HG02943 (cell line): ENCODE results near the gene FBRSL1.

Experiments
- ATAC-seq: cut with Tn5 transposase; IDR thresholded peaks from one replicate; pipeline ENCODE4 v1.9.1; 2021; ENCODE audit warnings: mild to moderate bottlenecking, low read depth, moderate library complexity; ENCODE audit not compliant: unreplicated experiment

FBRSL1 gene

DNA sequence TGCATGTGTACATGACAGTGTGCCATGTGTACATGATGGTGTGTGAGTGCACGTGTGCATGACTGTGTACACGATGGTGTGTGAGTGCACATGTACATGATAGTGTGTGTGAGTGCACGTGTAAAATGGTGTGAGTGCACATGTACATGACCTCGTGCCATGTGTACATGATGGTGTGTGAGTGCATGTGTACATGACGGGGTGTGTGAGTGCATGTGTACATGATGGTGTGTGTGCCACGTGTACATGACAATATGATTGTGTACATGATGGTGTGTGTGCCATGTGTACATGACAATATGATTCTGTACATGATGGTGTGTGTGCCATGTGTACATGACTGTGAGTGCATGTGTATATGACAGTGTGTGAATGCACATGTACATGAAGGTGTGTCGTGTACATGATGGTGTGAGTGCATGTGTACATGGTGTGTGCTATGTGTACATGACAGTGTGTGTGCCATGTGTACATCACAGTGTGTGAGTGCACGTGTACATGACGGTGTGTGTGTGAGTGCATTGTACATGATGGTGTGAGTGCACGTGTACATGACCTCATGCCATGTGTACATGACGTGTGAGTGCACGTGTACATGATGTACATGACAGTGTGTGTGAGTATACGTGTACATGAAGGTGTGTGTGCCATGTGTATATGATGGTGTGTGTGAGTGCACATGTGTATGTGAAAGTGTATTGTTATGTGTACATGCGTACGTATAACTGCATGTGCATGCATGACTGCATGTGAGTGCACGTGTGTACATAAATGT lies 46.3 kb downstream of the FBRSL1 start:
- ATAC-seq, result no peak

DNA sequence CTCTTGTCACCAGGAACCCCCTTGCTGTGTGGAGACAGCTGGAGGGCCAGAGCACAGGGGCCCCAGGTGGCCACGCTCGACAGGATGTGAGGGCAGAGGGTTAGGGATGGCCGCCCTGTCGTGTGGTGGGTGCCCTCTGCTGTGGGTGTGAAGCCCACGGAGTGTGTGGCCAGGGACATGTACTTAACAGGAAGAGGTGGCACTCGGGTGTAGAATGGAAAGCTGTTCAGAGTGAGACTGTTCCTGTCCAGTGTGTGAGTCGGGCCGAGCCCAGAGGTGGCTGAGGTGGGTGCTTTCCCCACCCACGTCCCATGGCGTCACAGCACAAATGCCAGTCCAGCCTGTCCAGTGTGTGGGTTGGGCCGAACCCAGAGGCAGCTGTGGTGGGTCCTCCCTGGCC lies 47.1 kb downstream of the FBRSL1 start:
- ATAC-seq, result no peak

DNA sequence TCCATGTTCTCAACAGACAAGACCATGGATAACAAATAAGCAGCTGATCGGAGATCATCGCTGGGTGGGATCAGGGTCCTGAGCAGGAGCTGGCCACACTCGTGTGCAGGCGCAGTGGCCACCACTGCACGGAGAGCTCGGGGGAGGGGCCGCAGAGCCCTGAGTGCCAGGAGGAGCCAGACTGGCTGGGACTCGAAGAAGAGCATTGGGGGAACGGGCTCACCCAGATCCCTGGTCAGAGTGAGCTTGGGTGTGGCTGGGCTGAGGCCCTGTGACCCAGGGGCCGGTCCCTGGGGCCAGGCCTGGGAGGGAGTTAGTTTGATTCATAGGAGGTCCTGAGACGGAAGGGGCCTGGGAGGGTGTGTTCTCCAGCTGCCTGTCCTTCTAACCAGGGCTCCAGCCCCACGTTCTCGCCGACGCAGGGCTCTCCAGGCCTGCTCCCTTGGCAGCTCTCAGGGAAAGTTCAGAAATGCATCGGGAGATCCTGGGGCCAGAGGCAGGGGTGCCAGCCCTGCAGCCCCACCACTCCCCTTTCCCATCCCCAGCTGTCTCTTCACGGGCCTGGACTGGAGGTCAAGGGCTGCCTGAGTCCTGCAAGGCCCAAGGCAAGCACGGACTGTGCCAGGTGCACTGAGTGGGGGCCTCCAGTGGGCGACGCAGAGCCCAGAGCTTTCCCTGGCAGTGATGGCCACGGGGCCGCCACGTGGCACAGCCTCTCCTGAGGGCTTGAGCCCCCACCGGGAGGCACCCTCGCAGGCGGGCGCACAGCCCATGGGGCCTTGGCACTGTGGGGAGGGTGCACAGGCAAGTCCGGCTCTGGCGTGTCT lies 48.1 kb downstream of the FBRSL1 start:
- no peak for ATAC-seq

DNA sequence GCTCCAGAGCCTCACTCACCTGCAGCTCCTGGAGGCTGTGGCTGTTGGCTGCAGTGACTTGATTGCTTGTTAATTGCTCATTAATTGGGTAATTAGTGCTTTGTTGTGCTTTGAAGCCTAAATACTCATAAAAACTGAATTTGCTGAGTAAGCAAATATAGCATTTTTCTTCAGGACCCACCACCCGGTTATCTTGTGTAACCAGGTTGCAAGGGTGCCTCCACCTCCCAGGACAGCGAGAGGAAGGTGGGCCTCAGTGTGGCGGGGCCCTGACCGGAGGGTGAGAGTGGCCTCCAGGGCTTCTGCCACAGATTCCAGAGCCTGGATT lies 48.7 kb downstream of the FBRSL1 start:
- no peak for ATAC-seq

DNA sequence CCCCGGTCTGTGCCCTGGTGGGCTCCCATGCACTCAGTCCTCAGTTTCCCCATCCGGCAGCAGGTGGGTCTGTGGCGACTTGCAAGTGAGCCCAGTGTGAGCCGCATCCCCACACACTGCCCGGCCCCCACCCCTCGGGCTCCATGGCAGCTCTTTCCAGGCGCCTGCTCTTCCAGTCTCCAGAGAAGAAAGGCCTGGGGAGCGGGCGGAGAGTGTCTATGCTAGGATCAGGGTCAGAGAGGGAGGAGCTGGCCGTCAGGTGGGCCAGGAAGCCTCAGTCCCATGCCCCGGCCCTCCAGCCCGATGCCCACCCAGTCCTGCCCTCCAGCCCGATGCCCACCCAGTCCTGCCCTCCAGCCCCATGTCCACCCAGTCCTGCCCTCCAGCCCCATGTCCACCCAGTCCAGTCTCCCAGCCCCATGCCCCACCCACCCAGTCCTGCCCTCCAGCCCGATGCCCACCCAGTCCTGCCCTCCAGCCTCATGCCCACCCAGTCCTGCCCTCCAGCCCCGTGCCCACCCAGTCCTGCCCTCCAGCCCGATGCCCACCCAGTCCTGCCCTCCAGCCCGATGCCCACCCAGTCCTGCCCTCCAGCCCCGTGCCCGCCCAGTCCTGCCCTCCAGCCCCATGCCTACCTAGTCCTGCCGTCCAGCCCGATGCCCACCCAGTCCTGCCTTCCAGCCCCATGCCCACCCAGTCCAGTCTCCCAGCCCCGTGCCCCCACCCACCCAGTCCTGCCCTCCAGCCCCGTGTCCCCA lies 49.2 kb downstream of the FBRSL1 start:
- no peak for ATAC-seq

DNA sequence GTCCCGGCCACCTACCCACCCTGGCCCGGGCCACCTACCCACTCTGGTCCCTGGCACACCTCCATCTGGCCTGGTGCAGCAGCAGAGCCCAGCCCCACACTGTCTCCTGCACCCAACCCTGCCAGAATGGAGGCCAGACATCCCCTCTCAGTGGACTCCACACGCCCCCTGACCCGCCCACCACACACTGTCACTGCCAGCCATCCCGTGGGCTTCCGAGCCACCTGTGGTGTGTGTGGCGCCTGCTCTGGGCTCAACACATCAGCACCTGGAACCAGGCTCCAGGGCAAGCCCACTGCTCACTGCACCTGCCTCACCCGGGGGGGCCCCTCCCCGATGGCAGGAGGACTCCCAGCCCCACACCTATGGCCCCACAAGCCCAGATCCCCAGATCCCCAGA lies 50.5 kb downstream of the FBRSL1 start:
- no peak for ATAC-seq

DNA sequence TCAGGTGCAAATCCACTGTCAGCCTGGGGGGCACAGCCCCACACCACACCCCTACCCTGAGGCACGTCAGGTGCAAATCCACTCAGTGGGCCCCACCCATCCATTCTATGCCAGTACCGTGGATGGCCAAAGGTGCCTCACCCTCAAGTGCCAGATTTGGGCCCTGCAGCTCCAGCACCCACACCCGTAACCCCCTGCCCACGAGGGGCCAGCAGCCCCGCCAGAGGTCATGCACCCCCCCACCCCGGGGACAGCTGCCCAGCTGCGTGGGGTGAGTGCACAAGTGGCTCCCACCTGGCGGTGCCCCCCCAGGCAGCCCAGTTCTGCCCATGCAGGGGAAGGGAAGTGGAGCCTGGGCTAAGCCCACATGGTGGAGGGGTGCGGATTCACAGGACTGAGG lies 51.2 kb downstream of the FBRSL1 start:
- ATAC-seq, result no peak

DNA sequence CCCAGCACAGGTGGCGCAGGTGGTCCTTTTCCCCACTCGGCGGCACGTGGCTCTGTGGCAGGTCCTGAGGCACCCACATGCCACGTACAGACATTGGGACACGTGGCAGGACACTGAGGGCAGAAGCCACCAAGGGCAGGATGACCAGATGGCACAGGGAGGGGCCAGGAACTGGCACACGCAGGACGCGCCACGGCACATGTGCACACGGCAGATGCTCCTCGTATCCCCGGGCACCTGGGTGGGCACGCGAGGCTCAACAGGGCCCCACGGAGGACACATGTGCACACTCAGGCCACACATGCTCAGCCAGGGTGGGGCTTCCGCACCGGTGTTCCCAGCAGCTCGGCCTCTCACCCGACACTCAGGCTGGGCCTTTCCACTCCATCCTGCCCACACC lies 52.0 kb downstream of the FBRSL1 start:
- no peak for ATAC-seq

DNA sequence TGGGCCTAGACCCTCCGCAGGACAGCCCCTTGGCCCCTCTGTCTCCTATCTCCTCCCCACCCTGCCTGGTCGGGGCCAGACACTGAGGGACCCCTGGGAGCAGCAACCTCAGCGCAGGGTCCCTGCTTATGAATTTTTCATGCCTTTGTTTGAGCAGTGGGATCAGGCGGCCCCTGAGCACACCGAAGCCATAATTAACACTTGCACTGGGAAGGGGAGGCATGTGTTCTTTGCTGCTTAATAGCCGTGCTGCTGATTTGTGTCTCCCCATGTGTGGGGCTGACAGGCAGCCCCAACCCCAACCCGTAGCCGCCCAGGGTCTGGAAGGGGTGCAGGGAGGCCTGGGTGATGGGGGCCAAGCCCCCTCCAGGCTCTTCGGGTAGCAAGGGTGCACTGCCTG lies 52.7 kb downstream of the FBRSL1 start:
- ATAC-seq, result no peak

DNA sequence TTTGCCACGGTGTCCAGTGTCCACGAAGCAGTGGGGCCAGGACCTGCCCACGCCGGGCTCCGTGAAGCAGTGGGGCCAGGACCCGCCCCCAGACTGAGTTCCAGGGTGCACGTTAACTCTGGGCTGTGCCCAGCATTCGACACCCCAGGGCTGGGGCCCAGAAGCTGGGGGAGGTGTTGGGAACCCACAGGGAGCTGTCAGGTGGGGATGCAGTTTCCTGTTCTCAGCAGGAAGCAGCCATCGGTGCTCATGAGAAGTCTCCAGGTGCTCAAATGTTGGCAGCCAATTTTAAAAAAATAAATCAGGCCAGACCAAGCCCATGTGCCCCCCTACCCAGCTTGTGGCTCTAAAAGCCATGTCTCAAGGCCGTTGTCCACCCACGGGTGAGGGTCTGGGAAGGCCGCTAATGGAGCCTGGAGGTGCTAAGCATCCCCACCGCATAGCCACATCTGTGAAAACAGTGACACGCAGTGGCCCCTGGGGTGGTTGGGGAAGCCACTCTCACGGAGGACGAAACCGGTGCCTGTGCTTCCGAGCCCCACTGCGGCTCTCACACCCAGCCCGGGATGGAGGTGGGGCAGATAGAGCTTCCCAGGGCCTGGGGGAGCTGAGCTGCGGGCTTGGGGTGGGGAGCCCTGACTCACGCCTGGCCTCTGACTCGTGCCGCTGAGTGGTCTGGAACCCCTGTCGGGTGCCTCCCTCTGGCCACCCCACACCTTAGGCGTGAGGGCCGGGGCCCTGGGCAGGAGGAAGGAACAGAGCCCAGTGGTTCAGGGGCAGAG lies 53.5 kb downstream of the FBRSL1 start:
- no peak for ATAC-seq

DNA sequence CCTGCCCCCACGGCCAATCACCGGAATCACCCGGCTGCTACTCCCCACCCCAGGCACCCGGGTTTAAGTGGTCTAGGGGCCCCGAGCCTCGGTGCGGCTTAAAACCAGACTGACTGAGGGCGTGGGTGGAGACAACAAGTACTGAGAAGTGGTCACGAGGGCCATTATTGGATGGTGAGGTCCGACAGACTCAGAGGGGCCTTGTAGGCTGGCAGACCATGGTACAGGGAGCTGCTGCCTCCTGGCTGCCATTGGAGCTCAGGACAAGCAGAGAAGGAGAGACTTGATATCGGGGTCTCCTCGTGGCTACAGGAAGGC lies 54.1 kb downstream of the FBRSL1 start:
- ATAC-seq, result no peak

DNA sequence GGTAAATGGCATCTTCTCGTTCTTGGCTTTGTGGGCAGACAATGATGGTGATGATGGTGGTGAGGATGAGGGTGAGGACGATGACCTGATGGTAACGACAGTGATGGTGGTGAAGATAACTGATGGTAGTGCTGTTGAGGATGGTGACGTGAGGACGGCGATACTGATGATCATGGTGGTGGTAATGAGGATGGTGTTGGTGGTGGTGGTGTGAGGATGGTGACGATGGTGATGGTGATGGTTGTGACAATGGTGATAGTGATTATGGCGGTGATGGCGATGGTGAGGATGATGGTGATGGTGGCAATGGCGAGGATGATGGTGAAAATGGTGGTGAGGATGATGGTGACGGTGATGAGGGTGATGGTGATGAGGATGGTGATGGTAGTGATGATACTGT lies 54.5 kb downstream of the FBRSL1 start:
- no peak for ATAC-seq

DNA sequence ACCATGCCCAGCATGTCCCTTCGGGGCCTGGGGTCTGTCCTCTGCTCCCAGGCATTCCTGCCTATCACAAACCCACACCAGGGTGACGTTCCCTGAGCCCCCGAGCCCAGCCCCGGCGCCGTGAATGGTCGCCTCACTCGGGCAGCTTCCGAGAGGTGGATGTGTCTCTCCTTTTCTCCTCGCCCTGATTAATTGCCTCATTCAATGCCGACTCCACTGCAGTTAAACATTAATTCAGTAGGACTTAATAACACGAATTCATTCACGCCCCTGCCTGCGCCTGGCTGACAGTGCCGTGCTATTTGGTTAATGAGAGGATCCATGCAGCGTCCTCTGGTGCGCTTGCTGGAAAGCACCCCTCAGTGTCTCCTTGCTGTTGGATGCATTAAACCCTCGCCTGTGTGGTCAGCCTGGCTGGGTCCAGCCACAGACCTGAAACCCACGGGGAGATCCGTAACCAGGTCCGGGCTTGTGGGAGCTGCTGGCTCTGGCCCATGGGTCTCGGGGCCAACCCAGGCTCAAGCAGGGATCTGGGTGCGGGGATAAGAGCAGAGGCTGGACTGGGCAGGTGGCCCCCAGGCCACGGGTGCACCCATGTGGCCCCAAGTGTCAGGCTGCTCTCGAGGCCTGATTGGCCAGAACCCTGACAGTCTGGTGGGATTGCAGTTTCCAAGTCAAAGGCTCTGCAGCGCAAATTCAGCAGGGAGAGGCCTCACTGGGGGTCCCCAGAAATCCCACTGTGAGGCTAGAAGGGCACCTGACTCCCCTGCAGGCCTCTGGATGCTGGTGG lies 55.4 kb downstream of the FBRSL1 start:
- no peak for ATAC-seq

DNA sequence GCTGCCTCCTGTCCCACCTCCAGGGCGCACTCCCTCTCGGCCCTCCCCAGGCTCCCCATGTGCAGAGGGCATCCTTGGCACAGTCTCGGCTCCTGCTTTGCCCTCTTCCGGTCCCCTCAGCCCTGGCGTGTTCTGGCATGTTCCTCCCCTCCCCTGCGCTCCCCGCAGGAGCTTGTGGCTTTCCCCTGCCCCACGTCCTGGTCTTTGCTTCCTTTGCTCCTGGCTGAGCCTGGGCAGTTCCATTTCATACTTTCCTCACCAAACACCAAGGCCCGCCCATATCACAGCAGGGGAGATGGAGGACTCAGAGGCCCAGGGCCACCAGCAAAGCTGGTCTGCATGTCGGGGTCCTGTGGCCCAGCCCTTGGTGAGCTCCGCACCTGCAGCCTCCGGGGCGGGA lies 56.0 kb downstream of the FBRSL1 start:
- no peak for ATAC-seq

DNA sequence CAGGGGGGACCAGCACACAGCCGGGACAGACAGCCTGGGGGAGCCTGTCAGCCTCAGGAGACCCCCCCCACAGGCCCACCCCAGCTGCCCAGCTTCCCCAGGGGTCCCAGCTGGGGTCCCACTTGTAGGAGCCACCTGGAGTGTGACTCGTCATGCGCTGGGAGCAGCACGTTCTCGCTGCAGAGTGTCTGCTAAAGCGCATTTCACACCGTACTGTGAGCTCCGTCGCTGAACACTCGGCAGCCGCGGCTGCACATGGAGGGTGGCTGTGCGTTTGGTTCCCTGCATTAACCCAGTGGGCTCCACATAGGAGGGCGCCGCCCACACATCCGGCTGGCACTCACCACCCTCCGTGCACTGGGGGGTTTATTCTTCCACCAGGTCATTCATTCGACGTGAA lies 56.7 kb downstream of the FBRSL1 start:
- ATAC-seq, result no peak

DNA sequence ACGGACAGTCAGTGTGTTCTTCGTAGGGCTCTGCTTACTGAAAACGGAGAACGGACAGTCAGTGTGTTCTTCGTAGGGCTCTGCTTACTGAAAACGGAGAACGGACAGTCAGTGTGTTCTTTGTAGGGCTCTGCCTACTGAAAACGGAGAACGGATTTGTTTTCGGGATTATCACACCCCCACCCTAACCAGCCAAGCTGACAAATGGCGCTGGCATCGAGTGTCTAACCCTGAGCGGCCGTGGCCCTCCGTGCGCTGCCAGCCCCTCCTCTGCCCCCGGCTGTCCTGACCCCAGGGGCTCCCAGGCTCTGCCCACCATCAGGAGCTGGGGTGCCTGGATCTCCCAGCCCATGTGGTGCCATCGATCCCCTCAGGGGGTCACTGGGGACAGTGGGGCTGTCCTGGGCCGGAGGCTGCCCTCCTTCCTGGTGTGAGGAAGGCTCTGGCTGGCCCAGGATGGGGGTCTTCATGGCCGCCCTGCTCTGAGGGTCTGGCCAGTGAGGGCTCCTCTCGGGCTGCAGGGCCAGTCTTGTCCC lies 57.3 kb downstream of the FBRSL1 start:
- ATAC-seq, result no peak

DNA sequence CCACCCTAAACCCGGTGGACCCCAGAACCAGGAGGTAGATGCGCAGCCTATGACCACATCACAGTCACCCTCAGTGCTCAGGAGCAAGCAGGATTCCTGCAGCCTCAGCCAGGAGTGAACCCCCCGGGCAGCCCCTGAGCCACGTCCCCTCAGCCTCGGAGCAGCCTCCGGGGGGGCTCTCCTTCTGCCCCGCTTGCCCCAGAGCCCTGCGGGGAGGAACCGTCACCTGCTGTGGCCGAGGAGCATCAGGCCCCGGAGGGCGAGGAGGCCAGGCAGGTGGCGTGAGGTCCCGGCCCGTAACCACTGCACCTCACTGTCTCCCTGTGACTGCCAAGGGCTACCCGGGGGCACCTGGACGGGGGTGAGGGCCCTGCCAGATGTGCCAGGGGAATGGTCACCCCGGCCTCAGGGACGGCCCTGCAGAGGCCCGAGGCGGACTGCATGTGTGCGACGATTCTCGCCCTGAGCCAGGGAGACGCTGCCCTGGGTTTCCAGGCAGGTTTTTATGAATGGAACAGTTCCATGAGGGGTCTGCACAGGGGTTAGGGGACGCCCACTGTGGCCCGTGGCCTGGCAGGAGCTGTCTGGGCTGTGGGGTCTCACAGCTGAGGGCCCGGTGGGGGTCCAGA lies 58.6 kb downstream of the FBRSL1 start:
- ATAC-seq, result no peak

DNA sequence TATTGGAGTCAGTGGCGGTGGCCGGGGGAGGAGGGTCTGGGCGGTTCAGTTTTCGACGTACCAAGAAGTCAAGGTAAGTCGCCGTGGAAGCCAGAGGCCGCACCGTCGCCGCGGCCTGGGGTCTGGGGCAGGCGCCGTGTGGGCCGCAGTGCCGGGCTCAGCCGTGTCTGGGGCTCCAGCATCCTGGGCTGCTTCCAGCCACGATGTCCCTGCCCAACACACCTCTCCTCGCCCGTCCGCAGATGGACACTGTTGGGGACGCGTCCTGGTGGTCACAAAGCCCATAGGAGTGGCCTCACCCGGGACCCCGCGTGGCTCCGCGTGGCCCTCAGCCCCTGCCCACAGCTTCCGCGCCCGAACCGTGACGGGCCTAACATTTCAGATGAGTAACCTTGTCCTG lies 59.1 kb downstream of the FBRSL1 start:
- ATAC-seq, result no peak

DNA sequence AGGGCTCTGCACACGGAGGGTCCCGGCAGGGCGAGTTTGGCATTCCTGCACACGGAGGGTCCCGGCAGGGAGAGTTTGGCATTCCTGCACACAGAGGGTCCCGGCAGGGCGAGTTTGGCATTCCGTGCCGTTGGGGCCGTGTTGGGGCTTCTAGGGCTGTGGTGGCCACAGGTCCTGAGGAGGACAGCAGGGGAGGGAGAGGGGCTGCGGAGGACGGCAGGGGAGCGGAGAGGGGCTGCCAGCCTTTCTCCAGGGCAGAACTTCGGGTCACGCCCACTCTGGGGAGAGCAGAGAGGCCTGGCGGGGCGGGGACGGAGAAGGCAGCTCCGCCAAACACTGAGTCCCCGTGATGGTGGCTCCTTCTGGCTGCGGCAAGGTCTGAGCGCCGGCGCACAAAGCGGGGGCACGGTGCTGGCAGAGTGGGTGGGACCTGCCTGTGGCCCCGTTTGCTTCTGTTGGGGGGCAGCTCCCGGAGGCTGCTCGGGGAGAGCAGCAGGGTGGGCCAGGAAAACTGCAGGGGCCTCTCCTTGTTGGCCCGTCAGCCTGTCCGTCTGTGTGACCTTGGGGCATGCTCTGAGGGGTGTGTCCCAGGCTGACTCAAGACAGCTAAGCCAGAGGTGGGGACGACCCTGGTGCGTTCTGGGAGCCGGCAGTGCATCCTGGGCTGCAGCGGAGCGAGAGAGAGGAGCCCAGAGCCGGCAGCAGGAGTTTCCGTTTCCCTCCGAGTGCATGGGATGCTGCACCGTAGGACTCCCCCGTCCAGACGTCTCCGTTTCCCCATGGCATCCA lies 60.3 kb downstream of the FBRSL1 start:
- ATAC-seq, result no peak
